Measurements from ENCODE around the gene TGFBR3.

DNA sequence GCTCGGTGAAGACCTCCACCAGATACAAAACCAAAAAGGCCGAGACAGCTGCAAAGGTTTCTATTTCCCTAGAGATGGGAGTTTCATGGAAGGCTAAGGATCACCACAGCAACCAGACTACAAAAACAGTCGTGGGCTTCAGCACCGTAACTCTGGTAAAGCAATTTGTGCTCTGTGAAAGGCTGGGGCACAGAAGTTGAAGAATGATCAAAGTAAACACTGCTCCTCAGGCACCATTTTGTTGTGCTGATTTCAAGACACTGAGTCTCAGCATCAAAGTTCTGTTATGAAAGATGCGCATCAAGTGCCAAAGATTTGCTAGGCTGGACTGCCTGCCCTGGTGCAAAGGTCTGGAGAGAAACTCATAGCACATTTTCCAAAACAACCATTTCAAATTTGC is 116.2 kb downstream of the TGFBR3 start:
- TF ChIP-seq, protein P1, sequence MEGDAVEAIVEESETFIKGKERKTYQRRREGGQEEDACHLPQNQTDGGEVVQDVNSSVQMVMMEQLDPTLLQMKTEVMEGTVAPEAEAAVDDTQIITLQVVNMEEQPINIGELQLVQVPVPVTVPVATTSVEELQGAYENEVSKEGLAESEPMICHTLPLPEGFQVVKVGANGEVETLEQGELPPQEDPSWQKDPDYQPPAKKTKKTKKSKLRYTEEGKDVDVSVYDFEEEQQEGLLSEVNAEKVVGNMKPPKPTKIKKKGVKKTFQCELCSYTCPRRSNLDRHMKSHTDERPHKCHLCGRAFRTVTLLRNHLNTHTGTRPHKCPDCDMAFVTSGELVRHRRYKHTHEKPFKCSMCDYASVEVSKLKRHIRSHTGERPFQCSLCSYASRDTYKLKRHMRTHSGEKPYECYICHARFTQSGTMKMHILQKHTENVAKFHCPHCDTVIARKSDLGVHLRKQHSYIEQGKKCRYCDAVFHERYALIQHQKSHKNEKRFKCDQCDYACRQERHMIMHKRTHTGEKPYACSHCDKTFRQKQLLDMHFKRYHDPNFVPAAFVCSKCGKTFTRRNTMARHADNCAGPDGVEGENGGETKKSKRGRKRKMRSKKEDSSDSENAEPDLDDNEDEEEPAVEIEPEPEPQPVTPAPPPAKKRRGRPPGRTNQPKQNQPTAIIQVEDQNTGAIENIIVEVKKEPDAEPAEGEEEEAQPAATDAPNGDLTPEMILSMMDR (IDR thresholded peaks at IDR 0.05; ENCODE audit: borderline replicate concordance, extremely low read depth, low read length, poor library complexity, severe bottlenecking) = no peak
- TF ChIP-seq EZH2 (IDR thresholded peaks at IDR 0.05; ENCODE audit: borderline replicate concordance, low read depth, low read length, severe bottlenecking) = no peak

Measured in DND-41 (cell line).